ENCODE data around the gene ADGRG6. TPM values are rescaled to one million over a fixed set of nuclear protein-coding genes. Genes with fewer than 3 reads are reported as not detected.
"Not testable (repeated sequence)": the region's sequence is repeated elsewhere in the genome, so short reads cannot be mapped to it uniquely, and the experiment has no call there.

The ADGRG6 gene
- total RNA-seq, 1 experiment from 2014 or later, result 2.5 TPM

DNA sequence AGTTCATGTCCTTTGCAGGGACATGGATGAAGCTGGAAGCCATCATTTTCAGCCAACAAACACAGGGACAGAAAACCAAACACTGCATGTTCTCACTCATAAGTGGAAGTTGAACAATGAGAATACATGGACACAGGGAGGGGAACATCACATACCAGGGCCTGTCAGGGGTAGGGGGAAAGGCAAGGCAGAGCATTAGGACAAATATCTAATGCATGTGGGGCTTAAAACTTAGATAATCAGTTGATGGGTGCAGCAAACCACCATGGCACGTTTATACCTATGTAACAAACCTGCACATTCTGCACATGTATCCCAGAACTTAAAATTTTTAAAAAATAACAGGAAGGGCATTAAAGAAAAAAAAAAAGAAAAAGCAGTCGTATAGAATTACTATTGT is 153.0 kb downstream of the ADGRG6 start:
- H3K23me2 ChIP-seq (ENCODE audit: insufficient read length, low read depth, low read length, poor library complexity, severe bottlenecking); H3K27me3 Mint-ChIP-seq (ENCODE audit: low read depth); H4K5ac ChIP-seq (ENCODE audit: insufficient read length, low read depth, low read length); H4K91ac ChIP-seq (ENCODE audit: insufficient read length, low read depth, low read length); H4K20me1 ChIP-seq (ENCODE audit: control insufficient read depth, insufficient read depth, insufficient read length); H3K9me3 ChIP-seq (ENCODE audit: control insufficient read depth, low read depth, low read length); H3K4me3 Mint-ChIP-seq; H3K4me1 ChIP-seq (ENCODE audit: insufficient read depth, low read length); H2BK5ac ChIP-seq (ENCODE audit: insufficient read length, low read length); H3K9ac ChIP-seq (ENCODE audit: extremely low read depth, insufficient read length, low read length); H3K36me3 Mint-ChIP-seq (ENCODE audit: insufficient read depth in 1 of 3, low read depth in 3 of 3); H2AK5ac ChIP-seq (ENCODE audit: insufficient read length, low read length); H3K4me1 Mint-ChIP-seq; H3K56ac ChIP-seq (ENCODE audit: insufficient read length, low read depth, low read length); H3K14ac ChIP-seq (ENCODE audit: insufficient read depth, low read length); H3K27ac Mint-ChIP-seq; DNase-seq; H4K8ac ChIP-seq (replicated peaks; ENCODE audit: insufficient read length, low read depth, low read length); H3K4me2 ChIP-seq (ENCODE audit: insufficient read depth, insufficient read length, low read length); H3T11ph ChIP-seq (ENCODE audit: low read length); H3K18ac ChIP-seq (ENCODE audit: insufficient read length, low read depth, low read length); H2BK120ac ChIP-seq (ENCODE audit: low read depth, low read length, poor library complexity, severe bottlenecking); H2BK20ac ChIP-seq (ENCODE audit: low read depth, low read length, poor library complexity, severe bottlenecking); H3K27me3 ChIP-seq (ENCODE audit: insufficient read depth, low read length); H3K27ac ChIP-seq (ENCODE audit: insufficient read length, low read depth, low read length); H3K23ac ChIP-seq (ENCODE audit: insufficient read length, low read depth, low read length); H3K9me3 Mint-ChIP-seq; H2BK15ac ChIP-seq (ENCODE audit: low read depth, low read length); H2BK12ac ChIP-seq (ENCODE audit: insufficient read length, low read depth, low read length); H3K79me1 ChIP-seq (ENCODE audit: insufficient read depth, low read depth, low read length, poor library complexity, severe bottlenecking); H2AFZ ChIP-seq (ENCODE audit: low read length); H3K4ac ChIP-seq (ENCODE audit: low read depth, low read length); H3K79me2 ChIP-seq (ENCODE audit: insufficient read depth, low read length): not testable (repeated sequence)
- WGBS (ENCODE audit: extremely low coverage, insufficient read length, low lambda C conversion rate), result no CpG with 5 or more reads among the region's 2 CpGs
